ENCODE measurements around the gene HCFC2. TPM values are rescaled to one million over a fixed set of nuclear protein-coding genes. Genes with fewer than 3 reads are reported as not detected.

The HCFC2 gene
- total RNA-seq, 1 experiment from 2014 or later = 9.4 TPM

DNA sequence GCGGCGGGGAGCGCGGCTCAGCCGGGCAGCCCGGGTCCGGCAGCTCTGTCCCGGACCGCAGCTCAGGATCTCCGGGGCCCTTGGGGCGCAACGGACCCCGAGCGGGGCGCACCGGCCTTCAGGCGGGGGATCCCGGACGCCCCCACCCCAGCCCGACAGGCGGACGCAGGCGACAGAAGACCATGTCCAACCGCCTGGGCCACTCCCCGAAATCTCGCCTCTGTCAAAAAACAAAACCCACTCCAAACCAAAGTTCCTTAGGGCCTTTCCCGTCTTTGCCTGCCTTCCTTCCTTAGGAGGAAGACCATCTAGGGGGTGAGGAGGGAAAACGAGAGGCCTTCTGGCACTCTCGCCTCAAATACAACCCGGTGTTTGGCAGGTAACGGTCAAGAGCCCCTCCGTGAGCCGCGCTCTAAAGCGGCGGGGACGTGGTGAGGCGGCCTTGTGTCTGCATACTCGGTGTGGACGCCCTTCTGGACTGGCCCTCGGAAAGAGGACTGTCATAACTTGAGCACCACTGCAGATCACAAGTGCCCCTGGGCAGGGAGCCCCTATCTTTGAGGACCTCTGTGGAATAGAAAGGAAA, 604 bp downstream of the HCFC2 start:
- no TSS peak for BruUV-seq (replicated peaks)
- Mint-ChIP-seq H3K27ac (ENCODE audit: unreplicated experiment) (peak overlapping the region; percentile 64), H3K27me3 (ENCODE audit: unreplicated experiment) (peaks cover 13% of the 10 kb centered on the region), H3K36me3 (ENCODE audit: insufficient read depth, unreplicated experiment) (peaks cover 20% of the 10 kb centered on the region), H3K4me3 (ENCODE audit: low read depth, unreplicated experiment) (peak overlapping the region; percentile 92), H3K4me1 (ENCODE audit: low read depth, unreplicated experiment) (peaks cover 10% of the 10 kb centered on the region), H3K9me3 (ENCODE audit: low read depth, unreplicated experiment) (no peaks in the 10 kb centered on the region)
- TF ChIP-seq, protein P1, sequence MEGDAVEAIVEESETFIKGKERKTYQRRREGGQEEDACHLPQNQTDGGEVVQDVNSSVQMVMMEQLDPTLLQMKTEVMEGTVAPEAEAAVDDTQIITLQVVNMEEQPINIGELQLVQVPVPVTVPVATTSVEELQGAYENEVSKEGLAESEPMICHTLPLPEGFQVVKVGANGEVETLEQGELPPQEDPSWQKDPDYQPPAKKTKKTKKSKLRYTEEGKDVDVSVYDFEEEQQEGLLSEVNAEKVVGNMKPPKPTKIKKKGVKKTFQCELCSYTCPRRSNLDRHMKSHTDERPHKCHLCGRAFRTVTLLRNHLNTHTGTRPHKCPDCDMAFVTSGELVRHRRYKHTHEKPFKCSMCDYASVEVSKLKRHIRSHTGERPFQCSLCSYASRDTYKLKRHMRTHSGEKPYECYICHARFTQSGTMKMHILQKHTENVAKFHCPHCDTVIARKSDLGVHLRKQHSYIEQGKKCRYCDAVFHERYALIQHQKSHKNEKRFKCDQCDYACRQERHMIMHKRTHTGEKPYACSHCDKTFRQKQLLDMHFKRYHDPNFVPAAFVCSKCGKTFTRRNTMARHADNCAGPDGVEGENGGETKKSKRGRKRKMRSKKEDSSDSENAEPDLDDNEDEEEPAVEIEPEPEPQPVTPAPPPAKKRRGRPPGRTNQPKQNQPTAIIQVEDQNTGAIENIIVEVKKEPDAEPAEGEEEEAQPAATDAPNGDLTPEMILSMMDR (IDR thresholded peaks at IDR 0.05; ENCODE audit: unreplicated experiment) = no peak
- no peak for DNase-seq
- intact Hi-C loops (cut with micrococcal nuclease; ENCODE audit: unreplicated experiment) = no loop called here
- CTCF ChIA-PET = interaction anchor here (1.6 kb wide), 1 partner anchor 44 kb away, joined by 6 read pairs; no protein-coding TSS in a partner anchor

DNA sequence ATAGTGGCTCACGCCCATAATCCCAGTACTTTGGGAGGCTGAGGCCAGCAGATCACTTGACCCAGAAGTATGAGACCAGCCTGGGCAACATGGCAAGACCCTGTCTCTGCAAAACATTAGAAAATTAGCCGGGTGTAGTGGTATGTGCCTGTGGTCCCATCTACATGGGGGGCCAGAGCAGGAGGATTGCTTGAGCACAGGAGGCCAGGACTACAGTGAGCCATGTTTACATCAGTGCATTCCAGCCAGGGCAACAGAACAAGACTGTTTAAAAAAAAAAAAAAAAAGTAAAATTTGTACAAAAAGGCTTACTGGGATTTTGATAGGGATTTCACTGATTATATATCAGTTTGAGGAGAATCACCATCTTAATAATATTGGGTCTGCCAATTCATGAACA, 7.8 kb downstream of the HCFC2 start:
- CTCF ChIA-PET = interaction anchor here (0.7 kb wide), 1 partner anchor 14 kb away, joined by 4 read pairs; no protein-coding TSS in a partner anchor
- no peak overlapping the region for H3K4me3 Mint-ChIP-seq (ENCODE audit: low read depth, unreplicated experiment)
- no peaks in the 10 kb centered on the region for H3K27me3 Mint-ChIP-seq (ENCODE audit: unreplicated experiment)
- TF ChIP-seq, protein P1 (IDR thresholded peaks at IDR 0.05; ENCODE audit: unreplicated experiment) = no peak
- H3K4me1 Mint-ChIP-seq (ENCODE audit: low read depth, unreplicated experiment) = no peaks in the 10 kb centered on the region
- no peak for DNase-seq
- H3K36me3 Mint-ChIP-seq (ENCODE audit: insufficient read depth, unreplicated experiment) = peaks cover 4% of the 10 kb centered on the region
- H3K27ac Mint-ChIP-seq (ENCODE audit: unreplicated experiment) = no peak overlapping the region
- intact Hi-C loops (cut with micrococcal nuclease; ENCODE audit: unreplicated experiment) = no loop called here
- no peaks in the 10 kb centered on the region for H3K9me3 Mint-ChIP-seq (ENCODE audit: low read depth, unreplicated experiment)
- no TSS peak for BruUV-seq (replicated peaks)

GRCh38 chr12:104073699-104074098, 9.4 kb downstream of the HCFC2 start:
- Mint-ChIP-seq H3K36me3 (ENCODE audit: insufficient read depth, unreplicated experiment) (peaks cover 9% of the 10 kb centered on the region), H3K4me1 (ENCODE audit: low read depth, unreplicated experiment) (no peaks in the 10 kb centered on the region), H3K4me3 (ENCODE audit: low read depth, unreplicated experiment) (no peak overlapping the region), H3K27me3 (ENCODE audit: unreplicated experiment) (no peaks in the 10 kb centered on the region), H3K9me3 (ENCODE audit: low read depth, unreplicated experiment) (no peaks in the 10 kb centered on the region), H3K27ac (ENCODE audit: unreplicated experiment) (no peak overlapping the region)
- no peak for DNase-seq
- TF ChIP-seq, protein P1 (IDR thresholded peaks at IDR 0.05; ENCODE audit: unreplicated experiment) = no peak
- intact Hi-C loops (cut with micrococcal nuclease; ENCODE audit: unreplicated experiment) = no loop called here
- no TSS peak for BruUV-seq (replicated peaks)
- CTCF ChIA-PET = no interaction called here

DNA sequence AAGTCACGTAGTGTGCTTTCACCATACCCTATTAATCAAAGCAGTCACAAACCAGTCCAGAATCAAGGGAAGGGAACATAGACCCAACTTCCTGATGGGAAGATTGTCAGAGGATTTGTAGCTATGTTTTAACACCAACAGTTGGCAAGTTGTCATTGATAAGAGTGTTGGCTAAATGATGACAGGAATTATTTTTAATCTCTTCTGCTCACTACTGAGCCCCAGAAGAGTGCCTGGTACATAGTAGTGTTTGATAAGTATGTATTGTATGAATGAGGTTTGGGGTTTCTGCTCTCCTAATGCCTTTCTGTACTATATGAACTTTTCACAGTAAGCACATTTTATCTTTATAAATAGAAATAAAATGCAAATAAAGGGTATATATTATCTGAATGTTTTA, 14.7 kb downstream of the HCFC2 start:
- peaks cover 4% of the 10 kb centered on the region for H3K36me3 Mint-ChIP-seq (ENCODE audit: insufficient read depth, unreplicated experiment)
- H3K27ac Mint-ChIP-seq (ENCODE audit: unreplicated experiment) = no peak overlapping the region
- no TSS peak for BruUV-seq (replicated peaks)
- TF ChIP-seq, protein P1 (IDR thresholded peaks at IDR 0.05; ENCODE audit: unreplicated experiment) = no peak
- H3K4me3 Mint-ChIP-seq (ENCODE audit: low read depth, unreplicated experiment) = no peak overlapping the region
- intact Hi-C loops (cut with micrococcal nuclease; ENCODE audit: unreplicated experiment) = no loop called here
- no peaks in the 10 kb centered on the region for H3K4me1 Mint-ChIP-seq (ENCODE audit: low read depth, unreplicated experiment)
- H3K27me3 Mint-ChIP-seq (ENCODE audit: unreplicated experiment) = no peaks in the 10 kb centered on the region
- CTCF ChIA-PET = no interaction called here
- no peaks in the 10 kb centered on the region for H3K9me3 Mint-ChIP-seq (ENCODE audit: low read depth, unreplicated experiment)
- no peak for DNase-seq

Data from Calu3 (cell line).